HG03460 (cell line): Measurements from ENCODE around the gene SMIM45.
A peak's percentile ranks its signal among the peaks of the same experiment; 100 is the strongest.

Source experiments
- ATAC-seq: cut with Tn5 transposase; IDR thresholded peaks from one replicate; pipeline ENCODE4 v1.9.1; 2021; ENCODE audit not compliant: unreplicated experiment

The SMIM45 gene

DNA sequence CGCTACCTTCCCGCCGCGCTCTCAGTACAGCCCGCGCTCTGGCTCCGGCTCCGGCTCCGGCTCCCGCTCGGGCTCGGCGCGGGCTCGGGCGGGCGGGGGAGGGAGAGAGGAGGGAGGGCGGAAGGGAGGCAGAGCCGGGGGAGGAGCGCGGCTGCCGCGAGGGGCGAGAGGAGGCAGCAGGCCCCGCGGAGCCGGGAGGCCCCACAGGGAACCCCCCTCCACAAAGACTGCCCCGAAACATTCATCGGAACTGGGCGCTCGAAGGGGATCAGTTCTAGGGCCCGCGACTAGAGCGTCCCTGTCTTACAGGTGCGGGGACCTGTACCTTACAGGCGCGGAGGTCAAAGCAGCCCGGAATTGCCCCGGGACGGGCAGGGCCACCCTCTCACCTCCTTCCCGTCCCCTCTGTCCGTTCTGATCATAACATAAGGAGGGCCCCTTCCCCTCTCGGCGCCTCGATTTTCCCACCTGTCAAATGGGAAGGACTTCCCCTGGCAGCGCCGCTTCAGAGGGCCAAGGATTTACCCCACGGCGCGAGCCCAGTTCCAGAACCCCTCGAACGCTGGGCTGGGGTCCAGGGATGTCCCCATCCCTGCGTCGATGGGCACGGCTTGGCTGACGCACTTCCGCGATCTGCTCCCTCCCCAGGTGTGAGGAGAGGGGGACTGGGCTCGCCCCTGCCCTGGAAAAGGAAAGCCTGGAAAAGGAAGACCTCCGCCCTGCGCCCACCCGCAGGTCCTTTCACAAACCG lies 36.7 kb upstream of the SMIM45 start, which contains the start of gene SHISA8:
Gene SHISA8, minus strand, starts transcription at position 40 of the 751 bp plus-strand sequence. CDS start 407 bp downstream, outside the sequence.
- ATAC-seq: no peak

DNA sequence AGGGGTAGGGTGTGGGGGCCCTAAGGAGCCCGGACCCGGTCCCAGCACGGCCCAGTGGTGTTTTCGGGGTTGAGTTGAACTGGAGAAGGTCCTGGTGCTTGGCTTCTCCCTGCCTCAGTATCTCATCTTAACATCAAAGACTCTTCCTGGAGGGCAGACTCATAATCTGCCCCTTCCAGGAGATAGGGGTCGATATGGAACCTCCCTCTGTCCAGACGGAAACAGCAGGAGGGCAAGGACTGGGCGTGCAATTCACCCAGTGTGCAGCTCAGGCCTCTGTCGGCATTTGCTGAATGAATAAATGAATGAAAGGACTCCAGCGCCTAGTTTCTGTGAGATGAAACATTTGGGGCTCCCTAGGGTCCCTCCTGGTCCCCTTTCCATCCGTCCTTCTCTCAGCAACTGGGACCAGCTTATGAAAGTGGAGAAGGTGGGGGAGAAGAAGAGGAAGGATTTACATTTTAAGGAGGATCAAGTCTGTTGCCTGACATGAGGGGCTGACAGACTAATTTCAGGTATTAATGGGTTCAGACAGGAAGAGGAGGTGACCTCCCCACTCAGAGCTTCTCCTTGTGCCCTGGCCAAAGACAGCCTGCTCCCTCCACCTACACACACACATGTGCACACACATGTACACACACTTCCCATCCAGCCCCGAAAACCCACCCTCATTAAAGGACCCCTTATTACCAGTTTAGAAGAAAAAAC lies 36.0 kb upstream of the SMIM45 start:
- ATAC-seq: no peak

DNA sequence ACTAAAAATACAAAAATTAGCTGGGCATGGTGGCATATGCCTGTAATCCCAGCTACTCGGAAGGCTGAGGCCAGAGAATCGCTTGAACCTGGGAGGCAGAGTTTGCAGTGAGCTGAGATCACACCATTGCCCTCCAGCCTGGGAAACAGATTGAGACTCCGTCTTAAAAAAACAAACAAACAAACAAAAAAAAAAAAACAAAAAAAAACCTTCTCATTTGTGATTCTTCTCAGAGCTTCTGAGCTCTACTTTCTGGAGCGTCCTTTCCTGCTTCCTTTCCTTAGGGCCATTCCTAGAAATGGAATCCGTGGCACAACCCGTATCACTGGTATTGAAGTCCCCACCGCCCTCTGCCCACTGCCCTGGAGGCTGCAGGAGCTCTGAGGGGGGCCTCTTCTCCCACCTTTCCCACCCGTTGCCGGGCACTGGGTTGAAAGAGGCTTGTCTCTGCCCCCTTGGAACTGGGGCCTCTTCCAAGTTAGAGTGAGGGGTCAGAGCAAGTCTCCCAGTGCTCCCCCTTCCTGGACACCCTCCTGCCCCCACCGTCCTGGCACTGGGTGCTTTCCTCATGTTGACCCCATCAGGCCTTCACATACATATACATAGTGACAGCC lies 35.1 kb upstream of the SMIM45 start:
- no peak for ATAC-seq

DNA sequence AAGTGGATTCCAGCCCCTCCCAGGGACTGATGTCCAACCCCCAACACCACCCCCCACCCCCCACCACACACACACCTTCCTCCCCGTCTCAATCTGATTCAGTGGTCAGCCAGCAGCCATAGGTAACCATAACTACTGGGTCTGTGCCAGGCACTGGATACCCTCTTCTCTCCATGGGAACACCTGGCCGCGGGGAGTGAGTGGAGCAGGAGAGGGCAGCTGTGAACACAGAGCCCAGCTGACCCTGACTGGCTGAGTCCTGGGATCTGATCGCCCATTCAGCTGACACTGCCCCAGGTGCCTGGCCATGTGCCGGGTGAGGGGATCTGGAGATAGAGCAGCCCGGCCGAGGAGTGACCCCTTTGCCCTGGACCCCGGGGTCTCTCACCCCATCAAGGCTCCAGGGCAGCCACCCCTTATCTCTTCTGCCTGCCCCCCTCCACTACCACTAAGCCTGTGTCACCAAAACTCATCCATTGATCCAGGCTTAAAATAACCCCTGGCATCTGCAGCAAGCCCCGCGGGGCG lies 34.5 kb upstream of the SMIM45 start:
- ATAC-seq: no peak

DNA sequence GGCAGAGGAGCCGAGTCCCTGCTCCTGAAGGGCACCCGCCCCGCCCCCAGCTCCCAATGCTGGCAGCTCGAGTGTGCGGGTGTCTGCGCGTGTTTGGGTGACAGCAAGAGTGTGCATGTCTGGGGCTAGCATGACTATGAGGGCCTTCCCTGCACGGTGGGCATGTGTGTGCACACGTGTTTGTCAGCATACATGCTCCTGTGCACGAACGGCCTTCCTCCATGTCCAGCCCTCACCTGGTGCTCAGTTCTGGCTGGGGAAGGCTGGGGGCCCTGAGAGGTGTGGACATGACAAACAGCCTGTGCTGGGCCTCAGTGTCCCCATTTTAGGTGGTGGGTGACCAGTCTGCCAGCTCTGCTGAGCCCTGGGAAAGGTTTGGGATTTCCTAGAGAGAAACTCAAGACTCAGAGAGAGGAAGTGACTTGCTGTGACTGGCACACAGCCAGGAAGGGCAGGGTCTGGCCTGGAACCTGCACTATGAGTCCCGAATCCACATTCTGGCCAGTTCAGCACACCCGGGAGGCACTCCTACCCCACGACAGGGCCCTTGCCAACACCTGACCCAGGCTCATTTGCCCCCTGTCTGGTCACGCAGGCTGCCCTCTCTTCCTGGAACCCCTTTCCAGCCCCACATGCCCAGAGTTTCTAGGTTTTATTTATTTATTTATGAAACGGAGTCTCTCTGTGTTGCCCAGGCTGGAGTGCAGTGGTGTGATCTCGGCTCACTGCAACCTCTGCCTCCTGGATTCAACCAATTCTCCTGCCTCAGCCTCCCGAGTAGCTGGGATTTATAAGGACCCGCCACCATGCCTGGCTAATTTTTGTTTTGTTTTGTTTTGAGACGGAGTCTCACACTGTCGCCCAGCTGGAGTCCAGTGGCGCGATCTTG lies 33.8 kb upstream of the SMIM45 start:
- ATAC-seq: no peak

DNA sequence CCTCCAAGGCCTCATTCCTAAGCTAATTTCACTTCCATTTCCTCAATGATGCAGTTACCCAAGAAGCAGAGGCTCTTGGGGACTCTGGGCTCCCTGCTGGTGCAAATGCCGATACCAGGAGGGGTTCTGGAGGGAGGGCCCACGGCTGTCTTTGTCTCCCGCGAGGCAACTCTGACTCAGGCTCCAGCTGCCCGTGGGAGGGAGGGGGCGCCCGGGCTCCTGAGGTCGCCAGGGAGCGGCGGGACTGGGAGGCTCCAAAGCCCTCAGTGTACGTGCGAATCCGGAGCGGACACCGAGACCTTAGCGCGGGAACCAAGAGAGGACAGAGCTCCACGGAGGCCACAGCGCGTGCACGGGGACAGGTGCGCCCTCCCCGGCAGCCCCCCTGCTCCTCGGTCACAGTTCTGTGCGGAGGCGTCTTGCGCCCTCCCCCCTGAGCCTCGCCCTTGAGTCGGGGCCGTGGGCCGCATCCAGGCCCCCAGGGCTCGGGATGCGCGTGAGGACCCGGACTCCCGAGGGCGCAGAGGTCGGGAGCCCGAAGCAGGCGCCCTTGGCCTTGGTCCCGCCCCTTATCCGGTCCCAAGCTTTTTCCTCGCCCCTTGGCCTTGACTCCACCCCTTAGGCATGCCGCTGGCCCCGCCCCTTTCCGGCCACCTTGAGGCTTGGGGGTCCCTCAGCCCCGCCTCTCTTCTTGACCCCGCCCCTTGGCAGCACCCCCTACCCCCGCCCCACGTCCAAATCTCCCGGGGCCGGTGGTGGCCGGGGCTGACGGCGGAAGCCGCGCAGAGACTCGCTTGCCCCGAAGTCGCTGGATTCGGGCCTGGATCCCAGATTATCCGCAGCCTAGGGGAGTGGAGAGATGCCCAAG lies 32.4 kb upstream of the SMIM45 start:
- ATAC-seq: peak; percentile 45

DNA sequence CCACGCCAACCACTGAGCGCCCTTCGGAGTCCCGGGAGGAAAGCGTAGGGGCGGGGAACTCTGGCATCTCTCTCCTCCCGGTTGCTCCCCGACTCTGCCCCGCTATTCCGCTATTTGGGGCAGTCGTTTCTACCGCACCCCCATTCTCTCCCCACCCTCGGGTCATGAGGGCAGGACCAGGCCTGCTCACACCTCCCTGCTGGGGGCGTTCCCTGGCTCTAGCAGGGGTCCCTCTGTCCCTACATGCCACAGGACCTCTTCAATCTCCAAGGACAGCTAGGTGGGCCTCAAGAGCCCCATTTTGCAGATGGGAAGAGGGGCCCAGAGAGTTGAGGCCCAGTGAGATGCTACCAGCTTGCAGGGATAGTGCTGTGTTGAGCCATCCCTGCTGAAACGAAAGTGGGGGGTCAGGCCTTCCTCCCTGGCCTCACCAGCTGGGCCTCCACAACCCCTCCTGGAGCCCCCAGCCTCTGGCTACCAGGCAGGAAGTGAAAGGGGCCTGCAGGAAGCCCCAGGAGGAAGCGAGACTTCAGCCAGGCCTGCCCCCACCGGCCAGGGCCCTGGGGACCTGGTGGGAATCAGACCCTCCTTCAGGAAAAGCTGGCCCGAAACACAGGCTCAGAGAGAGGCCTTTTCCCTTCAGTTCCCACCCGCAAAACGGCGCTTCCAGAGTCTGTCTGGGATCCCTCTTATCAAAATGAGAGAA lies 31.5 kb upstream of the SMIM45 start:
- ATAC-seq: no peak

DNA sequence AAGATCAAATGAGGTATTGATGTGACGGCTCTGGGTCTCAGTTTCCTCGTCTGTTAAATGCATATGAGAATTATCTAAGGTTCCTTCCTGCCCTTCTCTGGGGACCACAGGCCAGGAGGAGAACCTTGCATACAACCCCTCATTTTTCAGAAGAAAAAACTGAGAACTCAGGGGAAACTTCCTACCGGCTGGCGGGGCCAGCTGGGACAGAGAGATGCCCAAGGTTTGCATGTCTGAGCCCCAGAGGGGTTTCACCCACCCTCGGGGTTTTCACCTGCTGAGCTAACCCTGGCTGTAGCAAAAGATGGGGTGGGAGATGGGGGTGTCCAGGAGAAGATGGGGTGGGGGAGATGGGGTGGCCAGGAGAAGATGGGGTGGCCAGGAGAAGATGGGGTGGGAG lies 29.6 kb upstream of the SMIM45 start:
- ATAC-seq: no peak

DNA sequence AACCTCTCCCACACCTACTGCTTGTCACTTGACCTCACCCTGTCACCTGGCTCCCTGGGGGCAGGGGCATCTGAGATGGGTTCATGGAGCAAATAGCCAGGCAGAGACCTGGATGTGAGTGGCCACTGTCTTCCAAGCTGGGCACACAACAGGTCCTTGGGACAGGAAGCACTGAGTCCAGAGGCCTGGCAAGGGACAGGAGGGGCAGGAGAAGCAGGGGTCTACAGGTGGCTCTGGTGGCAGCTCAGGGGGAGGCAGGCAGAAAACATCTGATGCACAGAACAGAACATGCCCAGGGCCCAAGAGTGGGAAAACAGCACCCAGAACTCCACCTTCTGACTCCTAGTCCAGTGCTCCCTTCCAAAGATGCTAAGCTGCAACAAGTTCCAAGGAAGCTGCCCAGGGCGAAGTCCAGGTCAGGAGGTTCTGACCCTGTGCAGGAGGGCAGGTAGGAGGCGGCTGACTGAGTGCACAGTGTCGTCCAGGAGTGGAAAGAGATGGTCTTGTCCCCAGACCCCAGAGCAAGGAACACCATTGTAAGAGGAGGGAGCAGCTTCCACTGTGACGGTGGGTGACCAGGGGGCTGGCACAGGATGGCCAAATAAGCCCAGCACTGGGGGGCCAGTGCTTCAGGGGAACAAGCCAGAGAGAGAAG lies 28.9 kb upstream of the SMIM45 start:
- ATAC-seq: no peak

DNA sequence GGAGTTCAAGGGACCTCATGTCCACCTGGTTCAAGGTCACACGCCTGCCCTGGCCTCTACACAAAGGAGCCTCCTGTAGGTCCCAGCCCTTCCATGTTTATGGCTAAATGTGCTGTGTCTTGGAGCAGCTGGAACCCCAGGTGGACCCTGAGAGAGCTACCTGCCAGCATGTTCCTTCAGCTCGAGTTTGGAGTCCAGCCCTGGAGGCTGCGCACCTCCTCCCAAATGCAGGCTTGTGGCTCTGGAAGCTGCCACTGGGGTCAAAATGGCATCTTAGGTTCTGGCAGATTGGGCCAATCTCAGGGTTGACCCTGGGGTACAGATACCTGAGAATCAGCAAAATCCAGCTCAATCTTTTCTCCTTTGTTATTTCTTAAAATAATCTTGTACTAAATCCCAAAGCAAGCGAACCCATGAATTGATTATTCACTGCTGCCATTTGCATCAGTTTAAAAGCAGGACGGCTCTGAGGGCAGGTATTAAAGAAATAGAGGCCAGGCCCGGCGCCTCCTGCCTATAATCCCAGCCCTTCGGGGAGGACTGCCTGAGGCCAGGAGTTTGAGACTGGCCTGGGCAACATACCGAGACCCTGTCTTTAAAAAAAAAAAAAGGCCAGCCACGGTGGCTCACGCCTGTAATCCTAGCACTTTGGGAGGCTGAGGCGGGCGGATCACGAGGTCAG lies 28.2 kb upstream of the SMIM45 start:
- no peak for ATAC-seq

DNA sequence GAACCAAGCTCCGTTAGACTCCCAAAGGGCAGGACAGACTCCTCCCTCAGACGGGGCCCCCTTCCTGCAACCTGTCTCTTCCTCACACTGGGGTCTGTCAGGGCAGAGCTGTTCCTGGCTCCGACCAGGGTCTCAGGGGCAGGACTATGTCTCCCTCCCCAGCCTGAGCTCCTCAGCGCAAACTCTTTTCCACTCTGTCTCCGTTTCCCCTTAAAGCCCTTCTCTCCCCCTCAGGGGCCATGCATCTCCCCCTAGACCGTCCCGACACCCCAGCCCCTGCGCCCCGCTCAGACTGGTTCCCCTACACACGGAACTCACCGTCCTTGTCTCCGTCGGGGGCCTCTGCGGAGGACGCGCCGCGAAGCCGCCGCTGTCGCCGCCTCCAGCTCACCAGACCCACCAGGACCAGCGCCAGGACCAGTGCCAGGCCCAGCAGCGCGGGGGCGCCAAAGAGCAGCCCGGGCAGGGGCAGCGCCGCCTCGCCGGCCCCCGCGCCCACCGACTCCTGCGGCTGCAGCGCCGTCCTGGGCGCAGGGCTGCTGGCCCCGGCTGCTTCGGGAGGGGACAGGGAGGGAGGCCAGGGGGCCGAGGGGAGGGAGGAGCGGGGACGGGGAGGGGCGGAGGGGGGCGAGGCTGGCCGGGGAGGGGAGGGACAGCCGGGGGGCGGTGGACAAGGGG lies 26.0 kb upstream of the SMIM45 start:
- ATAC-seq: peak; percentile 37

DNA sequence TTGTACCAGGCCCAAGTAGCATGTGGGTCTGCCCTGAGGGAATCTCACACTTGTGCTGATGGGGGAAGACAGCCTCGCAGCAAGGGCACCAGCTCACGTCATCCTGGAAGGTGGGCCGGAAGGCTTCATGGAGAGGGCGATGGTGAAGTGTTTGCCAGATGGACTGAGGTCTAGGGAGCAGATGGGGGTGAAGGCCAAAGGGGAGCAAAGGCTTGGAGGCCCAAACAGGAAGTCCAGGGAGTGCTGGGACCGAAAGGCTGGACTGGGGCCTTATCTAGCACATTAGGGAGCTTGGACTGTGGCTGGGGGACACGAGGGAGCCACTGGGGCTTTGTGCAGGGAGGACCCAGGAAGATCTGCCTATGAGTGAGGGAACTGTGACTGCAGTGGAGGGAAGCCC lies 24.1 kb upstream of the SMIM45 start:
- ATAC-seq: no peak

DNA sequence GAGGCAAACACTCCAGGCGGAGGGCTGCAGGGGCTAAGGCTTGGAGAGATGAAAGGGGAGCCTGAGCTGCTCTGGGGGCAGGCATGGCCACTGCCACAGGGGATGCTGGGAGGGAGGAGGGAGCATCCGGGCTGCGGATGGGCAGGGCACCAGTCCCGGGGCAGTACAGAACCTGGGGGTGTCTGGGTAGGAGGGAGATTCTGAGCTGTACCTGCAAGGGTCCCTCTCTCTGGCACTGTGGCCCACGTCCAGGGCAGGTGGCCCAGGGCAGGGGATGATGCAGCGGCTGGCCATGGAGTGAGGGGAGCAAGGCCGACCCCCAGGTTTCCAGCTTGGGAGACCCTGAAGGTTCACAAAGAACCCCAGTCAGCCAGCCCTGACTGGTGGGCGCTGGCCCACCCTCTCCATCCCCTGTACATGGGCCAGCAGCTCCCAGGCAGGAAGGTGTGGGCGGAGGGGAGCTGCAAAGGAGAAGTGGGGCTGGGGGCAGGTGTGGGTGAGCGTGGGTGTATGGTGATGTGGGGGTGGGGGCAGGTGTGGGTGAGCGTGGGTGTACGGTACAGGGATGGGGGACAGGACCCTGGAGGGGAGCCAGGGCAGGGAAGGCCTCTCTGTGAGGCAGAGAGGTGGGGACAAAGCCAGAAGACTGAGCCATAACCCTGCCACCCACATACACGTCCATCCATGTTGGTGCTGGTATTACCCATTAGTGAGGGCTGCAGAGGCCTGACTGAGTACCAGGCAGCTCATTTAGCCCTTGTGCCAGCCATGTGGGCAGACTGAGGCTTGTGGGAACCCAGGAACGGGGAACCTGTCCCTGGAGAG lies 23.1 kb upstream of the SMIM45 start:
- ATAC-seq: no peak

DNA sequence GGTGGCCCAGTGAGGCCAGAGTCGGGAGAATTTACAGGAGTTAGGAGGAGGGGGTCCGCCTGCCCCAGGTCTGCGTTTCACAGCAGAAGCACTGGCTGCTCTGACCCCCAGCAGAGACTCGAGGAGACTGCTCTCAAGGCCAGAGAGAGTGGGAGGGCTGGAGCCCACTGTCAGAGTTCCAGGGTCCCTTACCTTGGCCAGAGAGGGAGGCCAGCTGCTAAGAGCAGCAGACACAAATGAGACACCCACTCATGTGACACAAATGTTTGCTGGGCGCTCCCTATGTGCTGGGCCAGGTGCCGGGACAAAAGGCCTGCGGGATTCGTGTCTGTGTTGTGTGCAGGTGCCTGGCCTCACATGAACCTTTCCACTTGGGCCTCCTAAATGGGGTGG lies 22.5 kb upstream of the SMIM45 start:
- no peak for ATAC-seq

DNA sequence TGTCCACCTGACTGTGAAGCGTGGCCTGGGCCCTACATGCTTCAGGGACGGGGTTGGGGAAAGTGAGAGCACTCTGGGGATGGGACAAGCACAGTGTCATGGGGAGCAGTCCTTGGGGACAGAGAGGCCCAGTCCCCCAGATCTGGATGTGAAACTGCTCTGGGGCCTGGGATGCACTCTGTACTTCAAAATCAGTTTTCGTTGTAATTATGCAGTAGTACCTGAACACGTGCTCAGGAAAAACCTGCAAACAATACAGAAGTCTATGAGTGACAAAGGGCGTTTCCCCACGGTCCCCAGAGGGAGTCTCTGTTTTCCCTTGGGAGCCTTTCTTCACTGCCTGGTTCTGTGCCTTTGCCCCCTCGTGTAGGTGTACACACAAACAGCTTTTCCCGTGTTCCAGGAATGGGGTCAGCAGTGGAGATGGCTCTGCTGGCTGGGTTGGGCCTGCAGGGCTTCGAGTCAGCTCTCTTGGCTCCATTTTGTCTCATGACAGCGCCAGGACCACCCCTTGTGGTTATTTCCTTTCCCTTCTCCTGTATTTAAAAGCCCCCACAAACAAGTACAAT lies 20.2 kb upstream of the SMIM45 start:
- ATAC-seq: no peak

DNA sequence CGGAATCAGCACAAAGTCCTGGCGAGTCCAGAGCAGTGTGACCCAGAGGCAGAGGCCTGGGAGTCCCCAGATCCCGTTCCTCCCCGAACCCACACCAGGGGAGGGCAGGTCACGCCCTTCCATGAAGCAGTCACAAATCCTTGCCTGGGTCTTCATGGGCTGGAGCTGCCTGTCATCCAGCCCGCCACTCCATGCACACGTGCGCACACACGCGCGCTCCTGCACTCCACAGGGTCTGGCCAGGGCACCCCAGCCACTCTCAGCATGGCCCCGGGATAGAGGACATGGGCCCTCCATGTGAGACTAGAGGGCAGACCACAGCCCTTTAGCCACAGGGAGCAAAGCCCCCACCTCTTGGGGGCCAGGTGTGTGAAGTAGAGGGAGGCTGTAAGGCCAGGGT lies 19.6 kb upstream of the SMIM45 start:
- no peak for ATAC-seq
